UCSD-AML1 (cell line): ENCODE data around the gene DBR1.
"Not testable (repeated sequence)": the region's sequence is repeated elsewhere in the genome, so short reads cannot be mapped to it uniquely, and the experiment has no call there.

Experiments
- DNase-seq: peaks from one replicate; lab custom pipeline; 2025; ENCODE audit not compliant: unreplicated experiment; lab: John Stamatoyannopoulos, UW

The DBR1 gene

DNA sequence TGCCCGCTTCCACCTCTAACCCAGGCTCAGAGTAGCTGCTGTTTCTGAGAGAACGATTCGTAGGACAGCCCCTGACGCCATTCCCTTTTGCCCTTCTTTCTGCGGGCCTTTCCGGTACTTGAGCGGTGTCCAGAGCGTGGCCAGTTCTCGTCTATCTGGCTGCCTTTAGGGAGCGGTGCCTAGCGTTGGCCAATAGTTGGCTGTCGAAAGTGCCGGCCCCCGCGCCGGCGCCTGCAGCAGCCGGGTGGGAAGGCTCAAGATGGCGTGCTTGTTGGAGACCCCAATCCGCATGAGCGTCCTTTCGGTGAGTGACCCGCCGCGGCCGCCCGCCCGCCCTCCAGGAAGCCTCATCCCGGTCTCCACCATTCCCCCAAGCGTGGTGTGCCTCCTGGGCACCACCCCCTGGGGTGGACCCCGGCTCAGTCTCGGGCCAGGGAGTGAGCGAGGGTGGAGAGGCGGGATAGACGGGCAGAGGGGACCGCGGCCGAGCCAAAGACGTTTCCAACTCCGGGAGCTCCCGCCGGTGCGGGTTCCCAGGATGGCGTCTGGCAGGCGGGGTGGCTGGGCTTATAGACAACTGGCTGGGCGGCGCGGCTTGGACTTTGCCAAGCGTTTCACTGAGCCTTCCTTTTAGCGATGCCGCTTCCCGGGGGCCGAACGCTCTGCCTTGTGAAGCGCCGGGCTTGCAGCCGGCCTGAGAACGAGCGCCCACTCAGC, 12.7 kb upstream of the DBR1 start, which contains the start of gene ARMC8:
Gene ARMC8 (plus strand): TSS at position 6 of the 717 bp plus-strand sequence. CDS start 254 bp downstream, at position 260.
- peak; percentile 76 for DNase-seq

DNA sequence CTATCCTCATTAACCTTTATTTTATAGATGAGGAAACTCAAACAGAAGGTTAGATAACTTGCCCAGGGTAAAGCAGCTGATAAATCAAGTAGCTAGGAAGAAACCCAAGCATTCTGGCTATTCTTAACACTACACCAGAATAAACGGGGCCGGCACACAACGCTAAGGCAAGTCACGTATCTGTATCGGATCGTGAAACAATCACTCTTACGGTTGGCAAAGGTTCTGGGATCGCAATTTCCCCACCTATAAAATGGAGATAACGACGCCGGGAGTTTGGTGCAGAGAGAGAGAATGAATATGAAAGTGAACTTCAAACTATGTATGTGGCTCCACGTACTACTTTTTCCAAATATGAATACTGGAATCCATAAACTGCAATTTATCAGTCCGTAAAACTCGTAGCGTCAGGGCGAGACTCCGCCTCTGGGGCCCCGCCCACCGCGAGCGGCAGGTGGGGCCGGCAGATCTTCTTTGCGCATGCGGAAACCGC, 12.1 kb upstream of the DBR1 start:
- DNase-seq, result peak; percentile 92

DNA sequence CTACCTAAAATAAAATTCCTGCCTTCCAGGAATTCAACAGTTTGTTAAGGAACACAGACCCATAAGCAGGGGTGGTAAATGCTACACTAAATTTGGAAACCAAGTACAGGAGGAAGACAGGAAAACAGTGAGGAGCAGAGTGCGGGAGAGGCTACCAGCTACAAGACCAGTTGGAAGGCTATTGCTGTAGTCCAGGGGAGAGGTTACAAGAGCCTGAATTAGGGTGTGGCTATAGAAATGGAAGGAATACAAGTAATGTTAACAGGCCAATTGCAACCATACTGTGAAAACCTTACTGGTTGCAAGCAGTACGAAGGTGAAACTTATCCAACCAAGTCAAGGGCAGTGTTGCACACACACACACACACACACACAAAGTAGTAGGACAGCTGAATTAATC, 11.5 kb upstream of the DBR1 start:
- no peak for DNase-seq

DNA sequence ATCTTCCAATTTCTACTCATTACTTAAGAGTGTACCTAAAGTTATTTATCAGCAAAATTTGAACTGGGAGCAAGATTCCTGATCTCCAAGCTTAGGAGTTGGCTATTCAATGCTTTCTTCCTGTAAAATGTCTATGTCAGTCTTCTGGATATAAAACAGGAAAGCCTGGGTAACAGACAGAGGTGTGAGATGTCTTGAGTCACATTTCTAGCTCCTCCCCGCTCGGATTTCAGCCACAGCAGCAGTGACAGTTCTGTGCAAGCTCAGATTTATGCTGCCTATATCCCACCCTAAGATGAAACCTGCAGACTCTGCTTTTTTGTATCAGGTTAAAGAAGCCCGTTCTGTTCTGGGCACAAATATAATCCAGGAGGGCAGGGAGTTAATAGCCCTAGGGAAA, 10.3 kb upstream of the DBR1 start:
- no peak for DNase-seq

DNA sequence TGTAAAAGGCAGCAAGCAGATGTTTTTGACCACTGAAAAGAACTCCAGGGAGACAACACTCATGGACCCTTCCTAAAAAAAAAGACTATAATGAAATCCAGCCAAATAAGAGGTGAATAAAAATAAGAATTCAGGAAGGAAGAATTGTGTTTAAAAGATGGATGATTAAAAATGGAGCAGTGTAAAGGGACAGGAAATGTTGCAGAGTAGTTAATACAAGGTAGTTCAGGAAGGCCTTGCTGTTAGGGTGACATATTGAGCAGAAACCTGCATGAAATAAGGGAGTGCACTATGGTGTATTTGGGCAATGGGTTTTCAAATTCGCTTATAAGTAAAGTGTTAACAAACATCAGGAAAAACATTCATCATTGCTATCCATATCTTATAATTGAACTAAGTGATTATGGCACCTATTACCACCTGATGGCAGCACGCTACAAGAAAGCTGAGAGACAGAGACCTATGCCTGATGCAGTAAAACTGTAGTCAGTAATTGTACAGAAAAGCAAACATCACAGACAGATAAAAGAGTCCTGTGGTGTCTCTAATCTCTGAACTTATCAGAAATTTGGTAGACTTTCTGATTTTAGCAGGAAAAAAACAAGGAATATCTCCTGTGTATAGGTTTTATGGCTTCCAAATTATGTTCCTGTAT, 5.8 kb upstream of the DBR1 start:
- no peak for DNase-seq

DNA sequence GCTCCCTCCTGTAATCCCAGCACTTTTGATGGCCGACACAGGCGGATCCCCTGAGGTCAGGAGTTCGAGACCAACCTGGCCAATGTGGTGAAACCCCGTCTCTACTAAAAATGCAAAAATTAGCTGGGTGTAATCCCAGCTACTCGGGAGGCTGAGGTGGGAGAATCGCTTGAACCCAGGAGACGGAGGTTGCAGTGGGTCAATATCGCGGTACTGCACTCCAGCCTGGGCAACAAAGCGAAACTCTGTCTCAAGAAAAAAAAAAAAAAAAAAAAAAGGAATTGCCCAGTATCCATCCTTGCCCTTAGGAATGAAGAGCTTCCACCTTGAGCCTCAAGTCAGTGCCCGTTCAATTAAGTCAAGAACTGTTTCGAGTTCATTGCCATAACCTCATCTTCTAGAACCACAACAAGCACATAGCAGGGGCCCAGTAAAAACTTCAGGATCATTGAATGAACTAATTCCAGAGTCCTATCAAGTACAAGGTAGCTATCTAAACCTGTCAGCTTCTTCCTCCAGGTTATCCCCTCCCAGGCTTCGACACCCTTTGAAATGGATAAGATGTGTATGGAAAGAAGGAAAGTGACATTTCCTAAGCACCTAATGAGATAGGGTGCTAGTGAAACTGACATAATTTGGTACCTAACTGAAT, 826 bp downstream of the DBR1 start:
- no peak for DNase-seq

DNA sequence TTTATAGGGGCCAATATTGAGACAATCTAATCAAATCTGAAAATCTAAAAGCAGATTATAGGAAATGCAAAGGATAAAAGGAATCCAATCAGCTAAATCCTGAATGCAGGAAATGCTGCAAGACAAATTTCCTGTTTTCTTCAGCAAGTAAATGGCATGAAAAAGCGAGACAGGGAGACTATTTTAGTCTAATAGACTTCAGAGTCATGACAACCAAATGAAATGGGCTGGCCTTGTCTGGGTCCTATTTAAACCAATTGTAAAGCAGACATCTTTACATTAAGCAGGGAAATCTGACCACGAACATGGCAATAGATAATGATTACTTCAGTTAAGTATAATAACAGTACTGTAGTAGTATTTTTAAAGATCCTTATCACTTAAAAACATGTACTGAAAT, 2.1 kb downstream of the DBR1 start:
- DNase-seq, result no peak

DNA sequence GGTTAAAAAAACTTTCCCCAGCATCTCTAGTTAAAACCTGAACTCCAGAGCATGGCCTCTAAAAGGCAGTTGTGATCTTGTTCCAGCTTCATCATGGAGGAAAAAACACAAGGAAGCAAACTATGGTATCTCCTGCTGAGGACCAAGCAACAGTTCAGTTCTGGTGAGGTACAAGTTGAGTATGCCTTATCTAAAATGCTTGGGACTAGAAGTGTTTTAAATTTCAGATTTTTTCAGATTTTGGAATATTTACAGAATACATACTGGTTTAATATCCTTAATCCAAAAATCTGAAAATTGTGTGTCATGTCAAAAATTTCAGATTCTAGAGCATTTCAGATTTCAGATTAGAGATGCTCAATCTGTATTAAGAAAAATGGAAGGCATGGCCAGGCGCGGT, 9.7 kb downstream of the DBR1 start:
- DNase-seq, result no peak

DNA sequence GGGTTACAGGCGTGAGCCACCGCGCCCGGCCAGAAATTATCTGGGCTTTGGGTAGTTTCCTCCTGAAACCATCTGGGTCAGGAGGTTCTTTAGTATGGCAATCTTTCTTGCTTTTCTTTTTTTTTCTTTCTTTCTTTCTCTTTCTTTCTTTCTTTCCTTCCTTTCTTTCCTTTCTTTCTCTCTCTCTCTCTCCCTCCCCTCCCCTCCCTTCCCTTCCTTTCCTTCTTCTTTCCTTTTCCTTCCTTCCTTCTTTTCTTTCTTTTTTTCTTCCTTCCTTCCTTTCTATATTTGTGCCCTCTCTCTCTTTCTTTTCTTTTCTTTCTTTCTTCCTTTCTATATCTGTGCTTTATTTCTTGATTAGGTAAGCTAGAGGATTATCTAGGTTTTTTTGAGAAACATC, 17.0 kb downstream of the DBR1 start:
- DNase-seq, result no peak

DNA sequence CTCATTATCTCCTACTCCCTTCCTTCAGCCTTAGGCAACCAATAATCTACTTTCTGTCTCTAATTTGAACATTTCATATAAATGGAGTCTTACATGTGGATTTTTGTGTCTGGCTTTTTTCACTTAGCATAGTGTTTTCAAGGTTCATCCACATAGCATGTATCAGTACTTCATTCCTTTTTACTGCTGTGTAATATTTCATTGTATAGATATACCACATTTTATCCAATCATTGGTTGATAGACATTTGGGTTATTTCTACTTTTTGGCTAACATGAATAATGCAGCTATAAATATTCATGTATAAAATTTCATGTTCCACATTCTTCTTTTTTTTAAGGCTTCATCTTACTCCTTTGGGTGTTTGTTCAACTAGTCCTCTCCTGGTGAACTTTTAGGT, 20.2 kb downstream of the DBR1 start:
- no peak for DNase-seq

DNA sequence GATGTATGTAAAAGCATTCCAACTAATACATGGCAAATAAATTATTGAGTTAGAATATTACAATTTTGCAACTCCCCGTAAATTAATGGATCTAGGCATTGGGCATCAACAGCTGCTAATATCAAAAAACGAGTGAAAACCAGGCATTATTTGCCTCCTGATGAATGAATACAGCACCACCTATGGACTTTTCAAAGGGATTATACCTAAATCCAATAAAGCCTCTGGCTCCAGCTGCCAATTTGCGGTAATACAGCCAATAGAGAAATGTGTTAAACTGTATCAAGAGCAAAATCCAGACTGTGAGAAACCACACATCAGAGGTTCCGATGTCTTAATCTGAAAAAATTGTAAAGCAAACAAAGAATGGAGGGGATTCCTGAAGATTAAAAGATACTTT, 26.2 kb downstream of the DBR1 start:
- DNase-seq, result no peak

DNA sequence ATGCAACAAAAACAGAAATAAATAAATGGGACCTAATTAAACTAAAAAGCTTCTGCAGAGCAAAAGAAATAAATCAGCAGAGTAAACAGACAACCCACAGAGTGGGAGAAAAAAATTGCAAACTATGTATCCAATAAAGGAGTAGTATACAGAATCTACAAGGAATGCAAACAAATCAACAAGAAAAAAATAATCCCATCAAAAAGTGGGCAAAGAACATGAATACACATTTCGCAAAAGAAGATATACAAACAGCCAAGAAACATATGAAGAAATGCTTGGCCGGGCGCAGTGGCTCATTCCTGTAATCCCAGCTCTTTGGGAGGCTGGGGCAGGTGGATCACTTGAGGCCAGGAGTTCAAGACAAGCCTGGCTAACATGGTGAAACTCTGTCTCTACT, 32.5 kb downstream of the DBR1 start:
- not testable (repeated sequence) for DNase-seq

DNA sequence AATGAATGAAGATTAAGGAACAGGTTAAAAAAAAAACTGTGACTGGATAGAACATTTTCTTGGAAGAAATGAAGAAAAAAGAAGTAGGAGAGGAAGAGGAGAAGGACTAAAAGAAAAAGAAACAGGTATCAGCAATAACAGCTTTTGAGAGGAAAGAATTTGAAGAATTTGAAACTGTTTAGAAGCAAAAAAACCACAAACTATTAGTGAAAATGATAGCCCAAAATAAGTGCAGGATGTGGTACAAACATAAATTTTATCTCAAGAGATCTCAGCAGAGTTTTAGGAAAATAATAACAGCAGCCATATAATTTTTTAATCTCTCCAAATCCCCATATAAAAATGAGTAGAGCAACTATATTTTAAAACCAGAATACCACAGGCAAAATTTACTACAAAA, 33.8 kb downstream of the DBR1 start:
- no peak for DNase-seq

DNA sequence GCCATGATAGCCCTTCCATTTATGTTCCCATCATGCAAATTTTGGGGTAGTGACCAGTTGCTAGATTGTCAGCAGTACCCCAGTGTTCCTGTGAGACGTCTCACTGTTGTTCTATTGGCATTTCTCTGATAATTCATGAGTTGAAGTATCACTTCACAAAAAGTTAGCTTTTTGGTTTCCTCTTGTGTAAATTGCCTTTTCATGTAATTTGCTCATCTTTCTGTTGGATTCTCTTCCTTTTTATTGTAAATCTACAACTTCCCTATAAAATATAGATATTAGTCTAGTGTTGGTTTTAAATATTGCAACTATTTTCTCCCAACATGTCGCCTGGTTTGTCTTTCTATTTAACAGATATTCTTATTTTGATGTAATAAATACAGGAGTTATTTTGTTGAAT, 35.0 kb downstream of the DBR1 start:
- DNase-seq, result no peak

DNA sequence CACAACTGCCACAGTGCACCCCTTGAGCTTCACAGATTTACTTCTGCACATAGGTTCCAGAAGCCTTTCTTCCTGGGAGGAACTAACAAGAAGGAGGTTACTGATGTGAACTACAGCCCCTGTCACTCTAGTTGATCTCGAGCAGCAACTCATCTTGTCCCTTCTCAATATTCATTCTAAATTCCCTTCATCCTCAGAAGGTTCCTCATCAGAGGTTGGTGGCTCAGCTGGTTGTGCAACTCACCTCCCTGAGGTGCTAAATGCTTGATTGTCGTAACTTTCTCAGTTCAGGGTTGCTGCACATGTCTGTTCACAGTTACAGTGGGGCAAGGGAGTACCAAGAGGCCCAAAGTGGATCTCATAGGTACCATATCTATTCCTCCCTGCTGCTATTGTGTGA, 36.9 kb downstream of the DBR1 start:
- DNase-seq, result no peak

DNA sequence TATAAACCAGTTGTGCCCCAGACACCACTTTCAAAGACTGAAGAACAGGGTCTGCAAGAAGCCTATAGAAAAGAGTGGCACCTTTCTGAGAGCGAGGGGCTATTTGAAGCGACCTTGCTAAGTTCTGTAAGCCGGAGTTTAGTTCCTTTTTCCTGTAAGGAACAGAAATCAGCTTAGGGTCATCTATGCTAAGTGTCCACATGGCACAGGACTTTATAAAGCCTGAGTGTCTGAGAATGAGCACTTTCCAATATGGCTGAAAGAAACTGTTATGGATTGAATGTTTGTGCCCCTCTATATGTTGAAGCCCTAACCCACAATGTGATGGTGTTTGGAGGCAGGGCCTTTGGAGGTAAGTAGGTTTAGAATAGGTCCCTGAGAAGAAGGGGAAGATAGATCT, 38.5 kb downstream of the DBR1 start:
- DNase-seq, result no peak

DNA sequence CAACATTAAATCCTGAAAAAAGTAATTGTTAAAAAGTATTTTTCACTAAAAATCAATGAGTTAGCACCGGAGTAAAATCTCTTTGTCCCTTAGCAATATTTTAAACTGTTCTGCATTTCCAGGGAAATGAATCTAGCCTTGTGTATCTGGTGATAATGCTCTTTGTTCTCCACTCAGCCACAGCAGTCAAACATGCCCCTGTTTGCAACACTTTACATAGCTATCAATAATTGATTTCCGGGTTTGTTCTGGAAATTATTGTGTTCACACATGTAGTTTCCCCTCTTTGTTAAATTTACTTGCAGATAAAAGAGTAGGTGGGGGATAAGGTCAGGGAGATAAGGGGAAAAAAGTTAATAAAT, 38.9 kb downstream of the DBR1 start:
- DNase-seq, result no peak

DNA sequence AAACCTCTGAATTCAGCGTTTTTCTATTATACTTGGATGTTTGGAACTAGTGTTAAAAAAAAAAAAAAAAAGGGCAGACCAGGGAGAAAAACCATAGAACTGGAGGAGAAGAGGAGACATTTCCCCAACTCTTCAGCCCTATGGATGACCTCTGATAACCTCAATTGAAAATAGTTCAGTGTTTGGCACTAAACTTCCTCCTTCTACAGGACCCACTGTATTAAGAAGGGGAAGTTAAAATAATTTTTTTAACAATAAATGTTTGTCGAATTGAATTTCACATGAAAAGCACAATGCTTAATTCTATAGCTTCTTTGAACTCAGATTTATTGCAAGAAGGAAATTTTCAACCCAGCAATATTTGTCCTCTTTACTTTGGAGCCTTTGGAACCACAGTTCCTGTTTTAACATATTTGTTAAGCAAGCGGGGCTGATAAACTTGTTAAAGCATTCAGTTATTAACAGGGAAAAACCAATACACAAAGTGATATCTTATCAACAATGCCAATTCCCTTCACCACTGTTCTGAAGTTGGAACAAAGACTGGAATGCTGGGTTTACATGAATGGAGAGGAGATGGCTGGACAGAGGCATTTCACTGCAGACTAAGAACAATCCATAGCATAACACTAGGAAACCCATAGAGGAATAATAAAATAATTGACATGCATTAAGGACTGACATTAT, 39.4 kb downstream of the DBR1 start:
- no peak for DNase-seq

DNA sequence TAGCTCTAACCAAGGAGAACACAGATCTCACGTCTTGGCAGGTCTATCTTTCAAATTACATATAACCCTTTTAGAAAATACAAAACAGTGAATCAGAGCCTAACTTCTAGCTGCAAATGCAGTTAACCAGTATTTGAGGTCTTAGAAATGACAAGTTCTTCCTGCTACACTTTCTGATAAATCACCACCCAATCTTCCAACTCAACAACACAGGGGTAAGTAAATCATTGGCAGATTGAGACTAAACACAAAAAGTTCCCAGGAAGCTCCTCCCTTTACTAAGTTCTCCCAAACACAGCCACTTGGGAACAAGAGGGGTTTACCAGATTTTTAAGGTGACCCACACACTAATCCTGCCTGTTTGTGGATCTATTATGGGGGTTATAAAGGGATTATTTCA, 42.5 kb downstream of the DBR1 start, which contains the start of gene A4GNT:
Gene A4GNT (minus strand): TSS at position 152 of the 400 bp plus-strand sequence. CDS start 1,134 bp downstream, outside the sequence.
- no peak for DNase-seq

DNA sequence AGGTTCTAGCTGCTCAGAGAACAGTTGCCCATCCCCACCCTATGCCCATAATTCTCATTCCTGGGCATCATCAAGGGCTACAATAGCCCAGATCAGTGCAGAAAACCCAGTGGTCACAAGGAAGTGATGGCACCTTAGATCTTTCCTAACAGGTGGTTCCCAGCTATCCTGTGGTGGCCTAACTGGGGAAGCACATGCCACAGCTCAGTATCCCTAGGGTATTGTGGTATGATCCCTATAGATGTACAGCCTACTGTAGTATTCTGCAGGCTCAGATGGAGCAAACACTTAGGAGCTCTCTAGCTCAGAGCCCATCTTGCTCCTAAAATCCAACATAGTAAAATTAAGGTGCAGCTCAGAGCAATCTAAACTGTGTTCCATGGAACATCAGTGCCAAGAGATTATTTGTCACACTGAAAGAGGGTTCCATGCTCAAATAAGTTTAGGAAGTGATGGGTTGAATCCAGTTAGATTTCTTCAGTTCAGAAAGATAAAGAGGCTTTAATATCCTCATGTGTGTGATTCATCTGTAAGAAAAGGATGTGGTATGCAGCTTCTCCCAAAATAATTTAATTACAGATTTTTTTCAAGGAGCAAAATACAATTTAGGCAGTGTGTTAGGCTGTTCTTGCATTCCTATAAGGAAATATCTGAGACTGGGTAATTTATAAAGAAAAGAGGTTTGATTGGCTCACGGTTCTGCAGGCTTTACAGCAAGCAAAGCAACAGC, 46.9 kb downstream of the DBR1 start:
- DNase-seq, result no peak
